ENCODE data around the gene REXO1.
"Not testable (repeated sequence)": the region's sequence is repeated elsewhere in the genome, so short reads cannot be mapped to it uniquely, and the experiment has no call there.

The REXO1 gene

GRCh38 chr19:1875265-1875645, 27.0 kb upstream of the REXO1 start:
- DNase-seq: not testable (repeated sequence)

GRCh38 chr19:1874554-1875185, 26.4 kb upstream of the REXO1 start:
- no peak for DNase-seq

GRCh38 chr19:1873524-1874473, 25.5 kb upstream of the REXO1 start:
- peak in 1 of 2 experiments; percentile 47 for DNase-seq

DNA sequence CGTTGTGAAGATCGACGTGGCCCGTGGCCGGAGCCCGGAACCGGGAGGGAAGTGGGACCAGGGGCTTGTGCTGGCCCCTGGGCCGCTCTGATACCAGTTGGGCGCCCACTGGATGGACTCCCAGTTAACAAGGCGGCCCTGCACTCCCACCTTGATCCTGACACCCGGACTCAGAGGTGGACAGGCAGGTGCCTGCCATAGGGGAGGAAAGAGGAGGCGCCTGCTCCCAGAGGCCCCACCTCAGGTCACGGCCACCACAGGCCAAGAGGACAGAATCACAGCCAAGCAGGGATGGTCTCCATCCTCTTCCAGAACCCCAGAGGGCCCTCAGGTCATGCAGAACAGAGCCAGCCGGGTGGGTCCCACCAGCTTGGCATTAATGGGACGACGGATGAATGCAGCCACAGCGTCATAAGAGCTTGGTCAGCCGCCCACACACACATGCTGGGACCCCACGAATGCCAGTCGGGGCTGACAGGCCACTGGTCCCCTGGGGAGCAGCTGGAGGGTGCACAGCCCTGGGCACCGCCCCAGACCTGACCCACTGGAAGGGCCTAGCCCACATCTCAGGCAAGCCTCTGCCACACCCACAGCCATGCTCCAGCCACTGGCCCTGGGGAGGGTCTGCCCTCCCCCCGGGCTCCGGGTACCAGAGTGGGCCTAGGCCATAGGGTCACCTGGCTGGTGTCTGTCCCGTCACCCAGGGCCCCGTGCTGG, 24.7 kb upstream of the REXO1 start:
- no peak for DNase-seq

DNA sequence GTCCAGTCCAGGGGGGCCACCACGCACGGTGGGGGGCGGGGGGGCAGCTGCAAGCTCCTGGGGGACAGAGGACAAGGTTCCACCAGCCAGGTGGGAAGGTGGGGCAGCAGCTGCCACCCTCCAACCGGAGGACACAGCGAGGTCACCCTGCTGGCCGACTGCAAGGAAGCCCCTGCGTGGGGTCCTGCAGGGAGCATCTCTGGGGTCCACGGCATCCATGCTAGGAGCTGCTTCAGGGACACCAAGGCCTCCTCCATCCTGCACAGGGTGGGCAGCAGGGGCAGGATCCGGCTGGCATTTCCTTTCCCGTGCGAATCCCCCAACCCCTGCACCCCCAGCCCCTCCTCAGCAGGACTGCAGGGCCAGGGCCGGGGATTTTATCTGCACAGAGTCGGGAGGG, 23.3 kb upstream of the REXO1 start:
- DNase-seq: no peak

DNA sequence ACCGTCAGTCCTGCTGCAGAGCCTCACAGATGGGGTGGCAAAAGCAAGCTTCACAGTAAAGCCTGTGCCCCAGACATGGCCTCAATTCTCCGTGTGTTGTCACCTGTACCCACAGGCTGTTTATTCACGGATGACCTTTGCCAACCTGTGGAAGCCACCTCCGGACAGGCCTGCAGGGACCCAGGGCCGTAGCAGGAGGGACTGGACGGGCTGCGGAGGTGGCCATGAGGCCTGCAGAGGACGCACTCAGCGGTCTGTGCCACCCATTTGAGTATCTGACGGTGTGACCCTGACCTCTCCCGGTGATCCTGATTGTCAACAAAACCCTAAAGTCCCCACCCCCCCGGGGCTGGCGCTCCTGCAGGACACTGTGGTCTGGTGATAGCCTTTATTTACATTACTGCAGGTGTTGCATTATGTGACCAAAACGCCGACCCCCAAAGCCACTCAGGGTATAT, 22.9 kb upstream of the REXO1 start:
- no peak for DNase-seq

- DNase-seq: no peak
These were observed 20.7 kb upstream of the REXO1 start for GRCh38 chr19:1868971-1869370.

GRCh38 chr19:1867349-1867724, 19.1 kb upstream of the REXO1 start:
- DNase-seq: no peak

- no peak for DNase-seq
These were observed 18.5 kb upstream of the REXO1 start for GRCh38 chr19:1866693-1867348.

- no peak for DNase-seq
These were observed 17.1 kb upstream of the REXO1 start for GRCh38 chr19:1865172-1866010.

- DNase-seq: peak in 1 of 2 experiments; percentile 51
These were observed 16.3 kb upstream of the REXO1 start for GRCh38 chr19:1864480-1865171.

- peak; percentile 66 to 95 for DNase-seq
These were observed 15.6 kb upstream of the REXO1 start for GRCh38 chr19:1863638-1864479.

DNA sequence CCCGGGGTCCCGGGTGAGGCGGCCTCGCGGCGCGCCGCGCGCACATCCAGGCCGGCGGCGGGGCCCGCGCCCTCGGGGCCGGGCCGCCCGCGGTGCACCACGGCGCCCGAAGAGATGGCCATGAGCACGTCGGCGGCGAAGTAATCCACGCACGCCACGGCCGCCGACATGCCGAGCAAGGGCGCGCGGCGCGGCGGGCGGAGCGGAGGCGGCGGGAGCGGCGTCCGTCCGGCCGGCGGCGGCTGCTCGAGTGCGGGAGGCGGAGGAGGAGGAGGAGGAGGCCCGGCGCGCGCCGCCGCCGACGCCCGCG, 15.0 kb upstream of the REXO1 start, which contains the start of gene KLF16:
Gene KLF16, minus strand, starts transcription at position 252 of the 310 bp plus-strand sequence. Its CDS starts 82 bp downstream, at position 170.
- DNase-seq: no peak

DNA sequence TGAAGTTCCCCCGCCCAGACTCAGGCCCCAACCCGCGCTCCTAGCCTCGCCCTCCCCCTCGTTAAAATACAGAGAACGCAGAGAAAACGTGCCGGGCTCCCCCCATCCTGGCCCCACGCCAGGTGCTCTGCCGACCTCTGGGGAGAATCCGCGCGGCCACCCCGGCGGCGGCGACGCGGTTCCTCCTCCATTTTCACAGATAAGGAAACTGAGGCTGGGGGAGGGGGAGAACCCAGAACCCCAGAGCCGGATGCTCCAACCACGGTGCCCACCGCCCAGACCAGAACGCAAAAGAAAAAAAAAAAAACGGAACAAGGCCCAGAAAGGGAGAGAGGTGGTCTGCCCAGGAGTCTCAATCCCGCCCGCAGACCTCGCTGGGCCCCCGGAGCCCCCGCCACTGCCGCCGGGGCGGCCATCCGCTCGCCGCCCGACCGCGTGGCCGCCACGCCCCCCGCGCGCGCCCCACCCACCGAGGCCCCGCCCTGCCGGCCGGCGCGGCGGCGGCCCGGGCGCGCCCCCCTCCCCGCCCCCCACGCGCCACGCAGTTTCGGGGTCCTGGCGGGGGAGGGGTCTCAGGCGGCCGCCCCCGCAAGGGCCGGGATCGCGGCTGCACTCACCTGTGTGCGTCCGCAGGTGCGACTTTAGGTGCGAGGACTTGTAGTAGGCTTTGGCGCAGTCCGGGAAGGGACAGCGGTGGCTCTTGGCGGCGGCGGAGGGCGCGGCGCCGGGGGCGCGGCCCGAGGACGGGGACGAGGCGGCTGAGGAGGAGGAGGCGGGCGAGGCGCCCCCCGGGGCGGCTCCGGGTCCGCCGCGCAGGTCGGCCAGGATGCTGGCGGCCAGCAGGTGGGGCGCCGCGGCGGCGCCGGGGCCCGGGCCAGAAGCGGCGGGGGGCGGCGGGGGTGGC, 14.4 kb upstream of the REXO1 start:
- DNase-seq: peak in 1 of 2 experiments; percentile 41

GRCh38 chr19:1862068-1862423, 13.8 kb upstream of the REXO1 start:
- DNase-seq: no peak

- no peak for DNase-seq
These were observed 13.3 kb upstream of the REXO1 start for GRCh38 chr19:1861599-1862031.

- no peak for DNase-seq
These were observed 12.7 kb upstream of the REXO1 start for GRCh38 chr19:1860821-1861598.

DNA sequence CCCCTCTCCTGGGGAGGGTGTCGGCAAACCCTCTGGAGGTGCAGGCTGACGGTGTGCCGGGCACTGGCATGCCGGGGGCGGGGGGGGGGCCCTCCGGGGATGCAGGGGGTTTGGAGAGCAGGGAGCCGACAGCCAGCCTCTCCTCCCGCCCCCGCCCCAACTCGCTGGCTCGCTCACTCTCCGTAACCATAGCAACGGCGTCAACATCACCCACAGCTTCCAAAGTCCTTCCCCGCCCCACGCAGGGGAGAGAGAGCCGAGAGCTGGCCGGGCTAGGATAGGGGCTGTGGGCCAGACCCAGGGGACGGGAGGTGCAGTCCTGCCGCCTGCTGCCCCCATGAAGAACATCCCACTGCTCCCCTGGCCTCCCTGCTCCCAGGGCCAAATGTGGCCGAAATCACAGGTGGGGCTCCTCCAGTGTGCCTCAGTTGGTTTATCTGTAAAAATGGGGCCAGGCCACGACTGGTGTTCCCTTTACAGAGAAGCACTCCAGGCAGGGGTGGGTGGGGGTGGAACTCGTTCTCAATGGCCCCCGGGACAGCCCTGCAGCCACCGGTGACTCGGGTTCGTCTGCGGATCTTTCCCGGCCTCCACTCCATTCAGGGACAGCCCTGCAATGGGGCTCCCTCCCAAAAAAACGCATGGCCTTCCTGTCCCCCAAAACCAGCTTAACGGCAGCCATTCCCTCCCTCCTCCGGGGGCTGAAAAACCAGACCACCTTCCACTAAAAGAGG, 11.9 kb upstream of the REXO1 start:
- DNase-seq: peak in 1 of 2 experiments; percentile 67
